Tibial artery (tissue), 4 donors: ENCODE data around the gene FCSK.
"Not testable (repeated sequence)": the region's sequence is repeated elsewhere in the genome, so short reads cannot be mapped to it uniquely, and the experiment has no call there.

Source experiments
- DNase-seq, 2 donors: peaks; one replicate each; pipeline ENCODE4 v3.0.0-alpha.2; 2019
- H3K27ac ChIP-seq, 2 donors: fragments of 200-600 bp; sonication (generic) in 1 of 2; 1 replicate in 1 of 2; 2 replicates in 1 of 2; pipeline ENCODE4 v1.5.1; 2018 to 2019; ENCODE audit warnings: mild to moderate bottlenecking in 1 of 2
- H3K27me3 ChIP-seq, 2 donors: fragments of 200-600 bp; sonication (generic) in 1 of 2; one replicate each; pipeline versions ENCODE4 v1.5.1 to v1.6.0; 2016 to 2019
- H3K36me3 ChIP-seq, 3 donors: fragments of 200-600 bp; sonication (generic) in 2 of 3; one replicate each; pipeline ENCODE4 v1.5.1; 2016 to 2019; ENCODE audit warnings: mild to moderate bottlenecking in 2 of 3
- H3K4me1 ChIP-seq, 4 donors: fragments of 200-600 bp; sonication (generic) in 2 of 4; 1 replicate in 3 of 4; 2 replicates in 1 of 4; pipeline ENCODE4 v1.5.1; 2016 to 2019
- H3K4me3 ChIP-seq, 2 donors: fragments of 200-600 bp; sonication (generic) in 1 of 2; 1 replicate in 1 of 2; 2 replicates in 1 of 2; pipeline ENCODE4 v1.5.1; 2018 to 2019; ENCODE audit warnings: mild to moderate bottlenecking in 2 of 2
- H3K9me3 ChIP-seq, 3 donors: fragments of 200-600 bp; sonication (generic) in 1 of 3; one replicate each; pipeline ENCODE4 v1.5.1; 2016 to 2019
- CTCF ChIP-seq, 2 experiments: fragments of 200-600 bp in 1 of 2; fragments of 450-650 bp in 1 of 2; IDR thresholded peaks; one replicate each; pipeline ENCODE4 v1.5.1; 2017 to 2019; ENCODE audit warnings: antibody characterized with exemption in 2 of 2, mild to moderate bottlenecking in 1 of 2, moderate library complexity in 1 of 2
- intact Hi-C: fragments of 100-400 bp; cut with DNase I; formaldehyde crosslinking; loops from one replicate; pipeline ENCODE4 v1.15.0; 2023; ENCODE audit warnings: low total_unique reads

The FCSK gene

DNA sequence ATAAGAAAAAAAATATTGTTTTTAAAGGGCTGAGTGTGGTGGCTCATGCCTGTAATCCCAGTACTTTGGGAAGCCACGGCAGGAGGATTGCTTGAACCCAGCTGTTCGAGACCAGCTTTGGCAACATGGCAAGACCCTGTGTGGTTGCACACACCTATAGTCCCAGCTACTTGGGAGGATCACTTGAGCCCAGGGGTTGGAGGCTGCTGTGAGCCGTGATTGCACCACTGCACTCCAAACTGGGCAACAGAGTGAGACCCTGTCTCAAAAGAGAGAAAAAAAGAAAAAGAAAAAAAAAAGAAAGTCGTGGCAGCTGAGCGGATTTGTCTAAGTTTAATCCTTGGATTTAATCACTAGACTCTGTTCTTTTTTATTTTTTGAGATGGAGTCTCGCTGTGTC is 6.3 kb upstream of the FCSK start:
- TF ChIP-seq CTCF (IDR thresholded peaks at IDR 0.05) = no peak
- Histone ChIP-seq H3K9me3 (no peaks in the 10 kb centered on the region), H3K4me1 (peaks cover 0 to 7% (median 2%) of the 10 kb centered on the region in 4 donors), H3K4me3 (no peak overlapping the region), H3K27ac (no peak overlapping the region), H3K27me3 (peaks cover 0 to 10% of the 10 kb centered on the region in 2 donors), H3K36me3 (no peaks in the 10 kb centered on the region)
- DNase-seq = no peak
- intact Hi-C loops = no loop called here

DNA sequence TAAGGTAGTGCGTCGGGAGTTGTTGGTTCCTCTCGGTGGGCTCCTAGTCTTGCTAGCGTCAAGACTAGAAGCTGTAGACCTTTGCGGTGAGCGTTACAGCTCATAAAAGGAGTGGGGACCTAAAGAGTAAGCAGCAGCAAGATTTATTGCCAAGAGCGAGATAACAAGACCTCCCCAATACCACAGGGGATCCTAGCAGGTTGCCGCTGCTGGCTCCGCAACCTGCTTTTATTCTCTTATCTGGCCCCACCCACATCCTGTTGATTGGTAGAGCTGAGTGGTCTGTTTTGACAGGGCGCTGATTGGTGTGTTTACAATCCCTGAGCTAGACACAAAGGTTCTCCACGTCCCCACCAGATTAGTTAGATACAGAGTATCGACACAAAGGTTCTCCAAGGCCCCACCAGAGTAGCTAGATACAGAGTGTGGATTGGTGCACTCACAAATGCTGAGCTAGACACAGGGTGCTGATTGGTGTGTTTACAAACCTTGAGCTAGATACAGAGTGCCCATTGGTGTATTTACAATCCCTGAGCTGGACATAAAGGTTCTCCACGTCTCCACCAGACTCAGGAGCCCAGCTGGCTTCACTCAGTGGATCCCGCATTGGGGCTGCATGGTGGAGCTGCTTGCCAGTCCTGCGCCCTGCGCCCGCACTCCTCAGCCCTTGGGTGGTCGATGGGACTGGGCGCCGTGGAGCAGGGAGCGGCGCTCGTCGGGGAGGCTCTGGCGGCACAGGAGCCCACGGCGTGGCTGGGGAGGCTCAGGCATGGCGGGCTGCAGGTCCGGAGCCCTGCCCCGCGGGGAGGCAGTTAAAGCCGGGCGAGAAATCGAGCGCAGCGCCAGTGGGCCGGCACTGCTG is 4.0 kb upstream of the FCSK start:
- H3K4me3 ChIP-seq, intact Hi-C loops, DNase-seq: not testable (repeated sequence)

GRCh38 chr16:70451004-70451340 is 3.4 kb upstream of the FCSK start:
- H3K27me3 ChIP-seq, H3K27ac ChIP-seq, intact Hi-C loops, DNase-seq, H3K4me3 ChIP-seq, H3K9me3 ChIP-seq, H3K36me3 ChIP-seq: not testable (repeated sequence)
- peaks cover 0 to 20% (median 13%) of the 10 kb centered on the region in 4 donors for H3K4me1 ChIP-seq

More for the DNA sequence above, 4.0 kb upstream of the FCSK start:
- H3K9me3 ChIP-seq, H3K36me3 ChIP-seq, H3K27ac ChIP-seq, H3K27me3 ChIP-seq: not testable (repeated sequence)
- peaks cover 0 to 15% (median 8%) of the 10 kb centered on the region in 4 donors for H3K4me1 ChIP-seq

DNA sequence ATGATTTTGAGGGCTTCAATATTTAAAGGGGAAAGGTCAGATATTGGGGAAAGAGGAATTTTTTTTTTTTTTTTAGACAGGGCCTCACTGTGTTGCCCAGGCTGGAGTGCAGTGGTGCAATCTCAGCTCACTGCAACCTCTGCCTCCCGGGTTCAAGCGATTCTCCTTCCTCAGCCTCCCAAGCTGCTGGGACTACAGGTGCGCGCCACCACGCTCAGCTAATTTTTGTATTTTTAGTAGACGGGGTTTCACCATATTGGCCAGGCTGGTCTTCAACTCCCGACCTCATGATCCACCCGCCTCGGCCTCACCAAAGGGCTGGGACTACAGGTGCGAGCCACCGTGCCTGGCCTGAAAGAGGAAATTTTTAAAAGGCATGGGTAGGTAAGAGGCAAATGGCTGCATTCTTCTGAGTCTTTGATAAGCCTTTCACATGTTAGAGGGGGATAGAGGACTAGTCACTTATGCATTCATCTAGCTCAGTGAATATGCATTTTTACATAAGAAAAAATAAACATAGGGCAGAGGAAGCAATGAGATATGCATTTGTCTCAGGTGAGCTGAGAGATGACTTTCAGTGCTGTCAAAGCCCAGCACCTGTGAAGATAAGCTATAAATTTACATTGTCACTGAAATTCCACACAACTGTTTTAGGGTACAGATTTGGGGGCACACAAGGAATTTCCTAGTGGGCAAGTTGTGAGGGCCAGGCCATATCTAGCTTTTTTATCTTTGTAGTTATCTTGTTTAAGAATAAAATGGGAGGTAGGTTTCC is 1.1 kb upstream of the FCSK start:
- Histone ChIP-seq H3K4me1 (peaks cover 0 to 20% (median 14%) of the 10 kb centered on the region in 4 donors), H3K27me3 (peaks cover 0 to 10% of the 10 kb centered on the region in 2 donors), H3K9me3 (no peaks in the 10 kb centered on the region), H3K27ac (peak overlapping the region; percentile 83 to 96), H3K36me3 (no peaks in the 10 kb centered on the region), H3K4me3 (peak overlapping the region; percentile 91 to 92)
- no peak for TF ChIP-seq CTCF (IDR thresholded peaks at IDR 0.05)
- no peak for DNase-seq
- intact Hi-C loops = no loop called here

DNA sequence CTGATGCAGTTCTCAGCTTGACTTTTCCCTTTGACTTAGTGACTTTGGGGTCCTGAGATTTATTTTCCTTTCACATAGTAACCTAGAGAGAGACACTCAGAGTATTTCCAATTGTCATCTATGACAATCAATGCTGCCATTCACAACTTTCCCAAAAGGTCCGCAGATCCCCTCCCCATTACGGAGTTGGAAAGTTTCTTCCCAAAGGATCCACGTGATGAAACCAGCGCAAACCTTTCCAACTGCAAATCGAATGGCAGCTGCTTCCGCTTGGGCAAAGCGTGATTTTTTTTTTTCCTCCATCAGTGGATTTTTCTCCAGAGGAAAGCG is 538 bp upstream of the FCSK start:
- intact Hi-C loops = no loop called here
- no peak for TF ChIP-seq CTCF (IDR thresholded peaks at IDR 0.05)
- H3K27ac ChIP-seq = peak overlapping the region; percentile 83 to 96
- H3K4me1 ChIP-seq = peaks cover 0 to 20% (median 14%) of the 10 kb centered on the region in 4 donors
- no peak for DNase-seq
- no peaks in the 10 kb centered on the region for H3K9me3 ChIP-seq
- peaks cover 0 to 10% of the 10 kb centered on the region in 2 donors for H3K27me3 ChIP-seq
- H3K36me3 ChIP-seq = no peaks in the 10 kb centered on the region
- H3K4me3 ChIP-seq = peak overlapping the region; percentile 91 to 92

DNA sequence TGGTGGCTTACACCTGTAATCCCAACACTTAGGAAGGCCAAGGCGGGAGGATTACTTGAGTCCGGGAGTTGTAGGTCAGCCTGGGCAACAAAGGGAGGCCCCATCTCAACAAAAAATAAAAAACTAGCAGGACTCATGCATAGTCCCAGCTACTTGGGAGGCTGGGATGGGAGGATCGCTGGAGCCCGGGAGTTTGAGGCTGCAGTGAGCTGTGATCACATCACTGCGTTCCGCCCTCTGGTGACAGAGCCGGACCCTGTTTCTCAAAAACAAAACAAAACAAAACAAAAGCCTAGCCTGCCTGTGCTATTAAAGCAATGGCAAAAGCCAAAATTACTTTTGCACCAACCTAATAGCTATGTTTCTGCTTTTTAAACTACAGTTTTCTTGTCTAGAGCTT is 1.5 kb downstream of the FCSK start:
- intact Hi-C loops = loop anchor here (5.0 kb wide), 1 partner anchor 74 kb away; no protein-coding TSS in a partner anchor
- no peaks in the 10 kb centered on the region for H3K36me3 ChIP-seq
- no peak for DNase-seq
- H3K4me1 ChIP-seq = peaks cover 0 to 19% (median 11%) of the 10 kb centered on the region in 4 donors
- no peak for TF ChIP-seq CTCF (IDR thresholded peaks at IDR 0.05)
- H3K4me3 ChIP-seq = no peak overlapping the region
- H3K27me3 ChIP-seq = no peaks in the 10 kb centered on the region
- no peak overlapping the region for H3K27ac ChIP-seq
- no peaks in the 10 kb centered on the region for H3K9me3 ChIP-seq
